Measurements from ENCODE around the gene PARD3B.

DNA sequence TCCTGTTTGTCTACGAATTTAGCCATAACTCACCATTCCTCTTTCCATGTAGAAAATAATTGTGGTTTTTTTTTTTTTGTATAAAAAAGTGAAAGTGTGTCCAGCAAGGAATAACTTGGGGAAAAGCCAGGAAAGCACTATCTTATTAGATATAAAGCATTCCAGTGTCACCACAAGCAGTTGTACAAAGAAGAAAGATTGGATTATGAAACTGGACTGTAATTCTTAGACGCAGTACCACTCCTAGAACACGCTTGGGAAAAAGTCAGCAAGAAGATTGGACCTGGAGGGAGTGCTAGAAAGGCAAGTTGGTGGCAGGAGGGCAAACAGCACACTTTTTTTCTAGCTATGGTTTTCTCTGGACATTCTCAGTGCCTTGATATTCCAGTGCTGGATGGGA lies 186.7 kb downstream of the PARD3B start:
- TF ChIP-seq, protein P1, sequence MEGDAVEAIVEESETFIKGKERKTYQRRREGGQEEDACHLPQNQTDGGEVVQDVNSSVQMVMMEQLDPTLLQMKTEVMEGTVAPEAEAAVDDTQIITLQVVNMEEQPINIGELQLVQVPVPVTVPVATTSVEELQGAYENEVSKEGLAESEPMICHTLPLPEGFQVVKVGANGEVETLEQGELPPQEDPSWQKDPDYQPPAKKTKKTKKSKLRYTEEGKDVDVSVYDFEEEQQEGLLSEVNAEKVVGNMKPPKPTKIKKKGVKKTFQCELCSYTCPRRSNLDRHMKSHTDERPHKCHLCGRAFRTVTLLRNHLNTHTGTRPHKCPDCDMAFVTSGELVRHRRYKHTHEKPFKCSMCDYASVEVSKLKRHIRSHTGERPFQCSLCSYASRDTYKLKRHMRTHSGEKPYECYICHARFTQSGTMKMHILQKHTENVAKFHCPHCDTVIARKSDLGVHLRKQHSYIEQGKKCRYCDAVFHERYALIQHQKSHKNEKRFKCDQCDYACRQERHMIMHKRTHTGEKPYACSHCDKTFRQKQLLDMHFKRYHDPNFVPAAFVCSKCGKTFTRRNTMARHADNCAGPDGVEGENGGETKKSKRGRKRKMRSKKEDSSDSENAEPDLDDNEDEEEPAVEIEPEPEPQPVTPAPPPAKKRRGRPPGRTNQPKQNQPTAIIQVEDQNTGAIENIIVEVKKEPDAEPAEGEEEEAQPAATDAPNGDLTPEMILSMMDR (IDR thresholded peaks at IDR 0.05) = no peak
- no peak for TF ChIP-seq POLR2A (IDR thresholded peaks at IDR 0.05)
